IPS-18a (cell line): ENCODE data around the gene RNF214.

Source experiments
- H3K27ac ChIP-seq: one replicate; pipeline ENCODE4 v1.5.1; 2013; ENCODE audit warnings: low read length
- H3K27me3 ChIP-seq: one replicate; pipeline ENCODE4 v1.6.1; 2013; ENCODE audit warnings: mild to moderate bottlenecking, low read length; ENCODE audit not compliant: control insufficient read depth, insufficient read depth
- H3K36me3 ChIP-seq: one replicate; pipeline ENCODE4 v1.6.1; 2013; ENCODE audit warnings: low read depth, low read length; ENCODE audit not compliant: control insufficient read depth
- H3K4me1 ChIP-seq: one replicate; pipeline ENCODE4 v1.6.1; 2013; ENCODE audit warnings: low read depth, low read length; ENCODE audit not compliant: control insufficient read depth
- H3K4me3 ChIP-seq: one replicate; pipeline ENCODE4 v1.5.1; 2013; ENCODE audit warnings: low read length
- H3K9ac ChIP-seq: one replicate; pipeline ENCODE4 v1.6.1; 2013; ENCODE audit warnings: mild to moderate bottlenecking, low read length, moderate library complexity
- H3K9me3 ChIP-seq: one replicate; pipeline ENCODE4 v1.6.1; 2013; ENCODE audit warnings: low read depth, low read length; ENCODE audit not compliant: control insufficient read depth

The RNF214 gene

GRCh38 chr11:117229931-117230285 is 2.6 kb upstream of the RNF214 start:
- Histone ChIP-seq H3K27ac (no peak overlapping the region), H3K36me3 (peaks cover 21% of the 10 kb centered on the region), H3K9ac (no peak overlapping the region), H3K4me1 (peaks cover 7% of the 10 kb centered on the region), H3K4me3 (no peak overlapping the region), H3K9me3 (no peaks in the 10 kb centered on the region), H3K27me3 (no peaks in the 10 kb centered on the region)

- no peak overlapping the region for H3K9ac ChIP-seq
- H3K27ac ChIP-seq = no peak overlapping the region
- no peaks in the 10 kb centered on the region for H3K27me3 ChIP-seq
- peaks cover 7% of the 10 kb centered on the region for H3K4me1 ChIP-seq
- peaks cover 21% of the 10 kb centered on the region for H3K36me3 ChIP-seq
- no peaks in the 10 kb centered on the region for H3K9me3 ChIP-seq
- H3K4me3 ChIP-seq = peak overlapping the region; percentile 97
Observed at GRCh38 chr11:117230286-117230961, 2.0 kb upstream of the RNF214 start.

GRCh38 chr11:117230999-117231841 is 1.3 kb upstream of the RNF214 start:
- Histone ChIP-seq H3K27ac (no peak overlapping the region), H3K9ac (peak overlapping the region; percentile 70), H3K9me3 (no peaks in the 10 kb centered on the region), H3K4me1 (peaks cover 7% of the 10 kb centered on the region), H3K27me3 (no peaks in the 10 kb centered on the region), H3K36me3 (peaks cover 21% of the 10 kb centered on the region), H3K4me3 (peak overlapping the region; percentile 97)

- peak within 1 kb of the TSS; percentile 59 for H3K27ac ChIP-seq
Observed at GRCh38 chr11:117231842-117232091, 704 bp upstream of the RNF214 start, which contains the start of gene PCSK7. PCSK7 (minus strand) TSS chr11:117232073; CDS start chr11:117229844, 2,229 bp downstream.

GRCh38 chr11:117232911-117233409 is 489 bp downstream of the RNF214 start:
- Histone ChIP-seq H3K27me3 (no peaks in the 10 kb centered on the region), H3K4me1 (peaks cover 7% of the 10 kb centered on the region), H3K36me3 (peaks cover 20% of the 10 kb centered on the region), H3K27ac (peak overlapping the region; percentile 59), H3K9me3 (no peaks in the 10 kb centered on the region), H3K9ac (peak overlapping the region; percentile 80), H3K4me3 (peak overlapping the region; percentile 97)

More at GRCh38 chr11:117231842-117232091, 704 bp upstream of the RNF214 start, which contains the start of gene PCSK7:
- Histone ChIP-seq H3K27me3 (no peaks in the 10 kb centered on the region), H3K4me1 (peaks cover 7% of the 10 kb centered on the region), H3K4me3 (peak within 1 kb of the TSS; percentile 97), H3K9ac (peak within 1 kb of the TSS; percentile 81), H3K36me3 (peaks cover 24% of the 10 kb centered on the region), H3K9me3 (no peaks in the 10 kb centered on the region)

GRCh38 chr11:117238221-117238620 is 5.8 kb downstream of the RNF214 start:
- Histone ChIP-seq H3K27me3 (no peaks in the 10 kb centered on the region), H3K4me3 (no peak overlapping the region), H3K9me3 (no peaks in the 10 kb centered on the region), H3K4me1 (peaks cover 7% of the 10 kb centered on the region), H3K27ac (no peak overlapping the region), H3K36me3 (peaks cover 39% of the 10 kb centered on the region), H3K9ac (no peak overlapping the region)

GRCh38 chr11:117239295-117239694 is 6.8 kb downstream of the RNF214 start:
- H3K4me3 ChIP-seq = no peak overlapping the region
- no peak overlapping the region for H3K9ac ChIP-seq
- H3K27me3 ChIP-seq = no peaks in the 10 kb centered on the region
- no peaks in the 10 kb centered on the region for H3K4me1 ChIP-seq
- peaks cover 43% of the 10 kb centered on the region for H3K36me3 ChIP-seq
- H3K9me3 ChIP-seq = no peaks in the 10 kb centered on the region
- H3K27ac ChIP-seq = no peak overlapping the region

- no peak overlapping the region for H3K9ac ChIP-seq
- no peaks in the 10 kb centered on the region for H3K9me3 ChIP-seq
- no peak overlapping the region for H3K27ac ChIP-seq
- no peaks in the 10 kb centered on the region for H3K27me3 ChIP-seq
- H3K36me3 ChIP-seq = peaks cover 51% of the 10 kb centered on the region
- no peaks in the 10 kb centered on the region for H3K4me1 ChIP-seq
- no peak overlapping the region for H3K4me3 ChIP-seq
Observed at GRCh38 chr11:117248341-117248740, 15.9 kb downstream of the RNF214 start.

- Histone ChIP-seq H3K9me3 (no peaks in the 10 kb centered on the region), H3K4me1 (no peaks in the 10 kb centered on the region), H3K4me3 (no peak overlapping the region), H3K27ac (no peak overlapping the region), H3K9ac (no peak overlapping the region), H3K27me3 (no peaks in the 10 kb centered on the region), H3K36me3 (peaks cover 47% of the 10 kb centered on the region)
Observed at GRCh38 chr11:117249571-117249970, 17.1 kb downstream of the RNF214 start.

- H3K9me3 ChIP-seq = no peaks in the 10 kb centered on the region
- no peaks in the 10 kb centered on the region for H3K27me3 ChIP-seq
- no peak overlapping the region for H3K4me3 ChIP-seq
- no peaks in the 10 kb centered on the region for H3K4me1 ChIP-seq
- H3K9ac ChIP-seq = no peak overlapping the region
- H3K27ac ChIP-seq = no peak overlapping the region
- H3K36me3 ChIP-seq = peaks cover 35% of the 10 kb centered on the region
Observed at GRCh38 chr11:117251506-117251905, 19.0 kb downstream of the RNF214 start.

- Histone ChIP-seq H3K9me3 (no peaks in the 10 kb centered on the region), H3K4me3 (no peak overlapping the region), H3K36me3 (peaks cover 9% of the 10 kb centered on the region), H3K9ac (no peak overlapping the region), H3K4me1 (no peaks in the 10 kb centered on the region), H3K27me3 (no peaks in the 10 kb centered on the region), H3K27ac (no peak overlapping the region)
Observed at GRCh38 chr11:117255966-117256365, 23.5 kb downstream of the RNF214 start.
